H9 (cell line): Measurements from ENCODE around the gene TNC. TPM values are rescaled to one million over a fixed set of nuclear protein-coding genes. Genes with fewer than 3 reads are reported as not detected.

Experiments
- DNase-seq: peaks from one replicate; pipeline ENCODE4 v3.0.0-alpha.2; 2017
- H2AFZ ChIP-seq: one replicate; pipeline ENCODE4 v1.6.1; 2013; ENCODE audit warnings: mild to moderate bottlenecking, low read length, control low read depth, moderate library complexity
- H2AK5ac ChIP-seq: 2 replicates; pipeline ENCODE4 v1.6.1; 2013; ENCODE audit warnings: low read length, control low read depth, mixed read lengths; ENCODE audit not compliant: insufficient read length
- H2BK120ac ChIP-seq: one replicate; pipeline ENCODE4 v1.6.1; 2013; ENCODE audit warnings: low read depth, mild to moderate bottlenecking, low read length, control low read depth, inconsistent platforms; ENCODE audit not compliant: poor library complexity, severe bottlenecking
- H2BK12ac ChIP-seq: 2 replicates; pipeline ENCODE4 v1.6.1; 2013; ENCODE audit warnings: low read length, control low read depth, mixed read lengths, low read depth; ENCODE audit not compliant: insufficient read length
- H2BK15ac ChIP-seq: 2 replicates; pipeline ENCODE4 v1.6.1; 2013; ENCODE audit warnings: low read depth, low read length, control low read depth
- H2BK20ac ChIP-seq: one replicate; pipeline ENCODE4 v1.6.1; 2013; ENCODE audit warnings: low read depth, mild to moderate bottlenecking, low read length, control low read depth, inconsistent platforms; ENCODE audit not compliant: poor library complexity, severe bottlenecking
- H2BK5ac ChIP-seq: 2 replicates; pipeline ENCODE4 v1.6.1; 2013; ENCODE audit warnings: low read length, control low read depth, mixed read lengths; ENCODE audit not compliant: insufficient read length
- H3K14ac ChIP-seq: 2 replicates; pipeline ENCODE4 v1.6.1; 2013; ENCODE audit warnings: low read length, control low read depth; ENCODE audit not compliant: insufficient read depth
- H3K18ac ChIP-seq: 2 replicates; pipeline ENCODE4 v1.6.1; 2013; ENCODE audit warnings: low read depth, mild to moderate bottlenecking, mixed read lengths, low read length, control low read depth; ENCODE audit not compliant: insufficient read length
- H3K23ac ChIP-seq: 2 replicates; pipeline ENCODE4 v1.6.1; 2013; ENCODE audit warnings: low read length, control low read depth, mixed read lengths, low read depth; ENCODE audit not compliant: insufficient read length
- H3K23me2 ChIP-seq: 2 replicates; pipeline ENCODE4 v1.6.1; 2013; ENCODE audit warnings: low read depth, mild to moderate bottlenecking, mixed read lengths, low read length, control low read depth; ENCODE audit not compliant: insufficient read length, poor library complexity, severe bottlenecking
- H3K27ac ChIP-seq: 2 replicates; pipeline ENCODE4 v1.5.1; 2013; ENCODE audit warnings: low read length, control low read depth, mixed read lengths, low read depth; ENCODE audit not compliant: insufficient read length
- H3K27me3 ChIP-seq: 2 replicates; pipeline ENCODE4 v1.6.1; 2013; ENCODE audit warnings: low read length, control low read depth, inconsistent platforms; ENCODE audit not compliant: insufficient read depth
- H3K4ac ChIP-seq: 2 replicates; pipeline ENCODE4 v1.6.1; 2013; ENCODE audit warnings: low read depth, mild to moderate bottlenecking, control low read depth, inconsistent platforms, low read length, moderate library complexity
- H3K4me1 ChIP-seq: 2 replicates; pipeline ENCODE4 v1.6.1; 2013; ENCODE audit warnings: low read length, control low read depth, inconsistent platforms; ENCODE audit not compliant: insufficient read depth
- H3K4me2 ChIP-seq: 2 replicates; pipeline ENCODE4 v1.6.1; 2013; ENCODE audit warnings: low read length, control low read depth, mixed read lengths; ENCODE audit not compliant: insufficient read length, insufficient read depth
- H3K56ac ChIP-seq: 2 replicates; pipeline ENCODE4 v1.6.1; 2013; ENCODE audit warnings: low read depth, mild to moderate bottlenecking, mixed read lengths, low read length, control low read depth; ENCODE audit not compliant: insufficient read length
- H3K79me1 ChIP-seq: 2 replicates; pipeline ENCODE4 v1.6.1; 2013; ENCODE audit warnings: low read depth, mild to moderate bottlenecking, moderate library complexity, low read length, control low read depth, inconsistent platforms; ENCODE audit not compliant: insufficient read depth, poor library complexity, severe bottlenecking
- H3K79me2 ChIP-seq: 2 replicates; pipeline ENCODE4 v1.6.1; 2013; ENCODE audit warnings: low read length, control low read depth, inconsistent platforms; ENCODE audit not compliant: insufficient read depth
- H3K9ac ChIP-seq: 2 replicates; pipeline ENCODE4 v1.6.1; 2013; ENCODE audit warnings: low read length, control low read depth, mixed read lengths; ENCODE audit not compliant: insufficient read length; ENCODE audit errors: extremely low read depth
- H3K9me3 ChIP-seq: one replicate; pipeline ENCODE4 v1.6.1; 2013; ENCODE audit warnings: low read depth, low read length, inconsistent platforms; ENCODE audit not compliant: control insufficient read depth
- H3T11ph ChIP-seq: one replicate; pipeline ENCODE4 v1.6.1; 2013; ENCODE audit warnings: mild to moderate bottlenecking, low read length, control low read depth, inconsistent platforms
- H4K20me1 ChIP-seq: one replicate; pipeline ENCODE4 v1.6.1; 2013; ENCODE audit not compliant: control insufficient read depth, insufficient read length, insufficient read depth
- H4K5ac ChIP-seq: 2 replicates; pipeline ENCODE4 v1.6.1; 2013; ENCODE audit warnings: low read depth, mild to moderate bottlenecking, mixed read lengths, low read length, control low read depth; ENCODE audit not compliant: insufficient read length
- H4K8ac ChIP-seq: replicated peaks from 2 replicates; pipeline ENCODE4 v1.6.1; 2013; ENCODE audit warnings: low read length, control low read depth, mixed read lengths, low read depth; ENCODE audit not compliant: insufficient read length
- H4K91ac ChIP-seq: 2 replicates; pipeline ENCODE4 v1.6.1; 2013; ENCODE audit warnings: low read depth, mild to moderate bottlenecking, moderate library complexity, mixed read lengths, low read length, control low read depth; ENCODE audit not compliant: insufficient read length
- H3K27ac Mint-ChIP-seq, 3 experiments: 2 replicates in 2 of 3; 3 replicates in 1 of 3; pipeline ENCODE4 v1.8.0; 2020 to 2021; ENCODE audit warnings: mixed read lengths in 3 of 3, mild to moderate bottlenecking in 1 of 3, moderate library complexity in 1 of 3
- H3K27me3 Mint-ChIP-seq: 2 replicates; pipeline ENCODE4 v1.8.0; 2021; ENCODE audit warnings: low read depth, mild to moderate bottlenecking, moderate library complexity, mixed read lengths
- H3K36me3 Mint-ChIP-seq, 3 experiments: 2 replicates in 2 of 3; 3 replicates in 1 of 3; pipeline ENCODE4 v1.8.0; 2020 to 2021; ENCODE audit warnings: low read depth in 3 of 3, mixed read lengths in 3 of 3; ENCODE audit not compliant: insufficient read depth in 1 of 3
- H3K4me1 Mint-ChIP-seq, 2 experiments: 2 replicates each; pipeline ENCODE4 v1.8.0; 2020; ENCODE audit warnings: mixed read lengths in 2 of 2
- H3K4me3 Mint-ChIP-seq, 2 experiments: 2 replicates in 1 of 2; 3 replicates in 1 of 2; pipeline ENCODE4 v1.8.0; 2020 to 2021; ENCODE audit warnings: mild to moderate bottlenecking in 2 of 2, mixed read lengths in 2 of 2, moderate library complexity in 1 of 2
- H3K9me3 Mint-ChIP-seq, 2 experiments: 2 replicates in 1 of 2; 3 replicates in 1 of 2; pipeline ENCODE4 v1.8.0; 2020; ENCODE audit warnings: mild to moderate bottlenecking in 2 of 2, mixed read lengths in 2 of 2, moderate library complexity in 1 of 2
- CTCF ChIP-seq: fragments of 200-600 bp; sonication (generic); conservative IDR thresholded peaks from 3 replicates; pipeline ENCODE4 v1.8.0; 2021; ENCODE audit warnings: antibody characterized with exemption, mild to moderate bottlenecking
- WGBS: extraction: QIAGEN DNeasy Blood & Tissue Kit; methylation state at CpG from one replicate; pipeline ENCODE4 v1.1.7; 2013; ENCODE audit warnings: missing lambda C conversion rate, low lambda C conversion rate, mixed read lengths; ENCODE audit not compliant: insufficient read length; ENCODE audit errors: extremely low coverage; 5-methylcytosine and 5-hydroxymethylcytosine counted together
- total RNA-seq: library from RNA; stranded (reverse); gene quantifications from 2 replicates; pipeline ENCODE4 v1.2.1, GENCODE V29; 2021

TNC gene
- total RNA-seq, 1 experiment from 2014 or later: 0.63 TPM

GRCh38 chr9:115080242-115080641 lies 37.7 kb downstream of the TNC start:
- H4K8ac ChIP-seq: no peak overlapping the region
- no peaks in the 10 kb centered on the region for H3K23me2 ChIP-seq
- H4K91ac ChIP-seq: no peak overlapping the region
- no peak overlapping the region for H2AK5ac ChIP-seq
- no peaks in the 10 kb centered on the region; the same call in 1 of the 2 replicates for H3K27me3 ChIP-seq
- no peak overlapping the region for H3K56ac ChIP-seq
- H2BK15ac ChIP-seq: no peak overlapping the region
- no peak overlapping the region for H3T11ph ChIP-seq
- H3K4me2 ChIP-seq: no peak overlapping the region
- no peaks in the 10 kb centered on the region for H3K79me1 ChIP-seq
- H3K27ac Mint-ChIP-seq: no peak overlapping the region
- no peaks in the 10 kb centered on the region for H3K9me3 Mint-ChIP-seq
- no peak for TF ChIP-seq CTCF
- H3K4me1 ChIP-seq: 0 out of 2 replicates have a peak, but pooled peaks cover 2% of the 10 kb centered on the region
- H3K9ac ChIP-seq: no peak overlapping the region
- H3K23ac ChIP-seq: no peak overlapping the region
- H4K20me1 ChIP-seq: no peaks in the 10 kb centered on the region
- no peak overlapping the region for H3K18ac ChIP-seq
- H3K14ac ChIP-seq: no peak overlapping the region
- no peaks in the 10 kb centered on the region for H3K36me3 Mint-ChIP-seq
- H2BK5ac ChIP-seq: no peak overlapping the region
- H2BK120ac ChIP-seq: no peak overlapping the region
- WGBS: no CpG with 5 or more reads among the region's 3 CpGs
- no peak overlapping the region for H4K5ac ChIP-seq
- H3K4me3 Mint-ChIP-seq: no peak overlapping the region
- no peaks in the 10 kb centered on the region for H3K9me3 ChIP-seq
- no peak overlapping the region for H2BK20ac ChIP-seq
- peaks cover 3% of the 10 kb centered on the region for H3K27me3 Mint-ChIP-seq
- H3K4me1 Mint-ChIP-seq: peaks cover 11 to 16% of the 10 kb centered on the region in 2 experiments
- H3K79me2 ChIP-seq: no peaks in the 10 kb centered on the region
- H2BK12ac ChIP-seq: no peak overlapping the region
- no peak overlapping the region for H3K27ac ChIP-seq
- DNase-seq: no peak
- H3K4ac ChIP-seq: no peak overlapping the region
- H2AFZ ChIP-seq: no peak overlapping the region
